Upper lobe of right lung (tissue), 1 donor: Measurements from ENCODE around the gene TBC1D17. TPM values are rescaled to one million over a fixed set of nuclear protein-coding genes. Genes with fewer than 3 reads are reported as not detected.

Experiments
- ATAC-seq: fragments of 200-7000 bp; cut with Tn5 transposase; one replicate; pipeline ENCODE4 v1.9.1; 2020; ENCODE audit warnings: mild to moderate bottlenecking, moderate library complexity
- DNase-seq: peaks from one replicate; pipeline ENCODE4 v3.0.0-alpha.2; 2020
- H3K27ac ChIP-seq: fragments of 200-600 bp; one replicate; pipeline ENCODE4 v1.8.0; 2022
- H3K27me3 ChIP-seq: fragments of 200-600 bp; one replicate; pipeline ENCODE4 v1.8.0; 2022; ENCODE audit warnings: mild to moderate bottlenecking
- H3K36me3 ChIP-seq: fragments of 200-600 bp; one replicate; pipeline ENCODE4 v1.8.0; 2022
- H3K4me1 ChIP-seq: fragments of 200-600 bp; one replicate; pipeline ENCODE4 v1.8.0; 2022
- H3K4me3 ChIP-seq: fragments of 200-600 bp; one replicate; pipeline ENCODE4 v1.8.0; 2022; ENCODE audit warnings: mild to moderate bottlenecking
- H3K9me3 ChIP-seq: fragments of 200-600 bp; one replicate; pipeline ENCODE4 v1.8.0; 2022
- intact Hi-C: fragments of 100-400 bp; cut with DNase I; formaldehyde crosslinking; loops from one replicate; pipeline ENCODE4 v1.11.0; 2022
- total RNA-seq: library from RNA; stranded (reverse); fragmentation: NEBNext Ultra II Directional; extraction: Animal tissue kit (Norgen Biotek cat#: 25700); gene quantifications from one replicate; pipeline ENCODE4 v1.2.1, GENCODE V29; 2021
- TF ChIP-seq, protein P1 (sequence below): fragments of 200-600 bp; IDR thresholded peaks from one replicate; pipeline ENCODE4 v1.8.0; 2022; ENCODE audit warnings: antibody characterized with exemption
- donor health status: DM: no; HTN: yes; CAD: no; lungs with severe emphysema.

Gene TBC1D17
- total RNA-seq, 1 donor from 2014 or later: 57.1 TPM

- intact Hi-C loops: no loop called here
- Histone ChIP-seq H3K36me3 (peaks cover 20% of the 10 kb centered on the region), H3K27me3 (no peaks in the 10 kb centered on the region), H3K4me1 (peaks cover 9% of the 10 kb centered on the region), H3K27ac (peak overlapping the region; percentile 92), H3K9me3 (no peaks in the 10 kb centered on the region), H3K4me3 (peak overlapping the region; percentile 94)
- peak; percentile 93 for DNase-seq
- peak; percentile 94 for ATAC-seq
- TF ChIP-seq, protein P1, sequence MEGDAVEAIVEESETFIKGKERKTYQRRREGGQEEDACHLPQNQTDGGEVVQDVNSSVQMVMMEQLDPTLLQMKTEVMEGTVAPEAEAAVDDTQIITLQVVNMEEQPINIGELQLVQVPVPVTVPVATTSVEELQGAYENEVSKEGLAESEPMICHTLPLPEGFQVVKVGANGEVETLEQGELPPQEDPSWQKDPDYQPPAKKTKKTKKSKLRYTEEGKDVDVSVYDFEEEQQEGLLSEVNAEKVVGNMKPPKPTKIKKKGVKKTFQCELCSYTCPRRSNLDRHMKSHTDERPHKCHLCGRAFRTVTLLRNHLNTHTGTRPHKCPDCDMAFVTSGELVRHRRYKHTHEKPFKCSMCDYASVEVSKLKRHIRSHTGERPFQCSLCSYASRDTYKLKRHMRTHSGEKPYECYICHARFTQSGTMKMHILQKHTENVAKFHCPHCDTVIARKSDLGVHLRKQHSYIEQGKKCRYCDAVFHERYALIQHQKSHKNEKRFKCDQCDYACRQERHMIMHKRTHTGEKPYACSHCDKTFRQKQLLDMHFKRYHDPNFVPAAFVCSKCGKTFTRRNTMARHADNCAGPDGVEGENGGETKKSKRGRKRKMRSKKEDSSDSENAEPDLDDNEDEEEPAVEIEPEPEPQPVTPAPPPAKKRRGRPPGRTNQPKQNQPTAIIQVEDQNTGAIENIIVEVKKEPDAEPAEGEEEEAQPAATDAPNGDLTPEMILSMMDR: peak; percentile 7
Observed at GRCh38 chr19:49929611-49930482, 52.3 kb downstream of the TBC1D17 start.

GRCh38 chr19:49930483-49931011 is 53.0 kb downstream of the TBC1D17 start:
- Histone ChIP-seq H3K36me3 (peaks cover 13% of the 10 kb centered on the region), H3K9me3 (no peaks in the 10 kb centered on the region), H3K27ac (no peak overlapping the region), H3K27me3 (no peaks in the 10 kb centered on the region), H3K4me1 (peaks cover 9% of the 10 kb centered on the region), H3K4me3 (peak overlapping the region; percentile 94)
- DNase-seq: no peak
- intact Hi-C loops: no loop called here
- TF ChIP-seq, protein P1: no peak
- ATAC-seq: no peak

- no peak for ATAC-seq
- no peak for DNase-seq
- H3K27ac ChIP-seq: no peak overlapping the region
- peaks cover 9% of the 10 kb centered on the region for H3K4me1 ChIP-seq
- H3K27me3 ChIP-seq: no peaks in the 10 kb centered on the region
- intact Hi-C loops: no loop called here
- no peak overlapping the region for H3K4me3 ChIP-seq
- peaks cover 7% of the 10 kb centered on the region for H3K36me3 ChIP-seq
- H3K9me3 ChIP-seq: no peaks in the 10 kb centered on the region
- TF ChIP-seq, protein P1: no peak
Observed at GRCh38 chr19:49931293-49932040, 54.0 kb downstream of the TBC1D17 start.

- no peaks in the 10 kb centered on the region for H3K9me3 ChIP-seq
- H3K4me3 ChIP-seq: no peak overlapping the region
- H3K36me3 ChIP-seq: peaks cover 5% of the 10 kb centered on the region
- H3K4me1 ChIP-seq: peaks cover 9% of the 10 kb centered on the region
- no peak for ATAC-seq
- TF ChIP-seq, protein P1: no peak
- H3K27me3 ChIP-seq: no peaks in the 10 kb centered on the region
- no peak for DNase-seq
- H3K27ac ChIP-seq: no peak overlapping the region
- intact Hi-C loops: no loop called here
Observed at GRCh38 chr19:49932041-49932451, 54.5 kb downstream of the TBC1D17 start.

DNA sequence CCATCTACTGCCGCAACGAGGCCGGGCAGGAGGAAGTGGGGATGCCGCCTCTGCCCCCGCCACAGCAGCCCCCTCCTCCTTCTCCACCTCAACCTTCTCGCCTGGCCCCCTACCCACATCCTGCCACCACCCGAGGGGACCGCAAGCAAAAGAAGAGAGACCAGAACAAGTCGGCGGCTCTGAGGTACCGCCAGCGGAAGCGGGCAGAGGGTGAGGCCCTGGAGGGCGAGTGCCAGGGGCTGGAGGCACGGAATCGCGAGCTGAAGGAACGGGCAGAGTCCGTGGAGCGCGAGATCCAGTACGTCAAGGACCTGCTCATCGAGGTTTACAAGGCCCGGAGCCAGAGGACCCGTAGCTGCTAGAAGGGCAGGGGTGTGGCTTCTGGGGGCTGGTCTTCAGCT is 55.2 kb downstream of the TBC1D17 start:
- intact Hi-C loops: no loop called here

More for the DNA sequence above, 55.2 kb downstream of the TBC1D17 start:
- no peaks in the 10 kb centered on the region for H3K36me3 ChIP-seq
- ATAC-seq (no peak), DNase-seq (no peak)
- TF ChIP-seq, protein P1: no peak
- peaks cover 6% of the 10 kb centered on the region for H3K4me1 ChIP-seq
- no peak overlapping the region for H3K27ac ChIP-seq
- no peak overlapping the region for H3K4me3 ChIP-seq
- H3K9me3 ChIP-seq: no peaks in the 10 kb centered on the region
- no peaks in the 10 kb centered on the region for H3K27me3 ChIP-seq
